Cardiac fibroblast (primary cell): ENCODE measurements around the gene CHRND.

ENCODE experiments used
- DNase-seq, 2 donors: peaks; one replicate each; pipeline versions ENCODE4 v3.0.0 to v3.0.0-alpha.2; 2010; ENCODE audit warnings: low read depth in 2 of 2
- H3K4me3 ChIP-seq, 2 donors: replicated peaks in 1 of 2; 1 replicate in 1 of 2; 2 replicates in 1 of 2; pipeline ENCODE4 v1.5.1; 2011; ENCODE audit warnings: low read depth in 2 of 2, low read length in 2 of 2, mild to moderate bottlenecking in 2 of 2, moderate library complexity in 1 of 2
- CTCF ChIP-seq: IDR thresholded peaks from one replicate; pipeline ENCODE4 v1.5.1; 2011; ENCODE audit warnings: low read depth, mild to moderate bottlenecking, low read length, inconsistent platforms

Gene CHRND

GRCh38 chr2:232504438-232504837 is 21.5 kb upstream of the CHRND start:
- H3K4me3 ChIP-seq: no peak overlapping the region
- DNase-seq: no peak
- no peak for TF ChIP-seq CTCF

- H3K4me3 ChIP-seq: no peak overlapping the region
- TF ChIP-seq CTCF: no peak
- DNase-seq: no peak
Measured at GRCh38 chr2:232505856-232506255, 20.1 kb upstream of the CHRND start.

- DNase-seq: no peak
- H3K4me3 ChIP-seq: no peak overlapping the region
- no peak for TF ChIP-seq CTCF
Measured at GRCh38 chr2:232506709-232507108, 19.3 kb upstream of the CHRND start.

- no peak overlapping the region for H3K4me3 ChIP-seq
- TF ChIP-seq CTCF: no peak
- no peak for DNase-seq
Measured at GRCh38 chr2:232508251-232508650, 17.7 kb upstream of the CHRND start.

- TF ChIP-seq CTCF: no peak
- DNase-seq: no peak
- no peak overlapping the region for H3K4me3 ChIP-seq
Measured at GRCh38 chr2:232511336-232511890, 14.5 kb upstream of the CHRND start.

- no peak for DNase-seq
- H3K4me3 ChIP-seq: no peak overlapping the region
- TF ChIP-seq CTCF: no peak
Measured at GRCh38 chr2:232512602-232513001, 13.4 kb upstream of the CHRND start.

- no peak overlapping the region for H3K4me3 ChIP-seq
- no peak for TF ChIP-seq CTCF
- no peak for DNase-seq
Measured at GRCh38 chr2:232513353-232513752, 12.6 kb upstream of the CHRND start.
